GM12801 (cell line): ENCODE results near the gene TEAD2.

Experiments used
- CTCF ChIP-seq: IDR thresholded peaks from one replicate; pipeline ENCODE4 v1.5.1; 2011; ENCODE audit warnings: control low read depth; ENCODE audit not compliant: insufficient read length; ENCODE audit errors: extremely low read depth

The TEAD2 gene

GRCh38 chr19:49336482-49337266 lies 25.5 kb downstream of the TEAD2 start:
- TF ChIP-seq CTCF: no peak

DNA sequence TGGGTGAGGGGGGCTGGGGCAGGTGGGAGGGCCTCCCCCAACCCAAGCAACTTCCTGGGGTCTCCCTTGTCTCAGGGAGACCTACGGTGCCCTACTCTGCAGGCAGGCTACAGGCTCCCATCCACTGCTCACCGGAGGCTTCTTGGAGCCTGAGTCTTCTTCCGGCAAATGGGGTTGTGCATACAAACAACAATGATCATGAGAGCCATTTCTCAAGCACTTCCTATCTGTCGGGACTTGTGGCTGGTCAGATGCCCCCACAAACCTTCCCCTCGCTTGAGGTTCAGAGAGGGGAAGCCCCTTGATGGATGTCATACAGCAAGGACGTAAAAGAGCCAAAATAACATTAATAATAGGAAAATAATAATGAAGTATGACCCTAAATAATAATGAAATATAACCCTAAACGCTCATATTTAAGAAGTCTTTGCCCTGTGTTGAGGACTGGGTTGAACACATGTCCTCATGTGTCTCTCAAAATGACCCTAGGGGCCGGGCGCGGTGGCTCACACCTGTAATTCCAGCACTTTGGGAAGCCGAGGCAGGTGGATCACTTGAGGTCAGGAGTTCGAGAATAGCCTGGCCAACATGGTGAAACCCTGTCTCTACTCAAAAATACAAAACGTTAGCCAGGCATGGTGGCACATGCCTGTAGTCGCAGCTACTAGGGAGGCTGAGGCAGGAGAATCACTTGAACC lies 26.3 kb downstream of the TEAD2 start:
- no peak for TF ChIP-seq CTCF

DNA sequence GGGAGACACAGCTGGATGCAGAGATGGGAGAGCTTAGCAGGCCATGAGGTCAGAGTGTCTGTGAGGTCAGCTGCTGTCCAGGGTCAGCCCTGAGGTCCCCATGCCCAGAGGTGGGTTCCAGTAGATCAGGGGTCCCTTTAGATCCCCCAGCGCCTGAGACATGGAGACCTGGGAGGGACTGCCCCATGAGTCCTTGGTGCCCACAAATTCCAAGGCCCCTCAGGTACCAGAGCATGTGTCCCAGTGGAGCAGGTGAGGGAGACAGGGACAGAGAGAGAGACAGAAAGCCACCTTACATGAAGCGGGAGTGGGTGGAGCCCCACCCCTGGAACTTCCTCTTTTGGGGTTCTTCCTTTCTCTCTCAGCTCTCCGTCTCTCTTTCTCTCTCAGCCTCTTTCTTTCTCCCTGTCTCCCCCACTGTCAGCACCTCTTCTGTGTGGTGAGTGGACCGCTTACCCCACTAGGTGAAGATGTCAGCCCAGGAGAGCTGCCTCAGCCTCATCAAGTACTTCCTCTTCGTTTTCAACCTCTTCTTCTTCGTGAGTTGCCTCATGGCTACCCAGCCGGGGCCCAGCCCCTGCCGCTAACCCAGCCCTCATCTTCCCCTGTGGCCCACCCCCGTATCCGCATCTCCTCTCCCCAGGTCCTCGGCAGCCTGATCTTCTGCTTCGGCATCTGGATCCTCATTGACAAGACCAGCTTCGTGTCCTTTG lies 27.0 kb downstream of the TEAD2 start, which contains the start of gene CD37:
TSS of gene CD37 (plus strand) at position 336 of the 713 bp plus-strand sequence. CDS start at position 471, 135 bp downstream.
- no peak for TF ChIP-seq CTCF

DNA sequence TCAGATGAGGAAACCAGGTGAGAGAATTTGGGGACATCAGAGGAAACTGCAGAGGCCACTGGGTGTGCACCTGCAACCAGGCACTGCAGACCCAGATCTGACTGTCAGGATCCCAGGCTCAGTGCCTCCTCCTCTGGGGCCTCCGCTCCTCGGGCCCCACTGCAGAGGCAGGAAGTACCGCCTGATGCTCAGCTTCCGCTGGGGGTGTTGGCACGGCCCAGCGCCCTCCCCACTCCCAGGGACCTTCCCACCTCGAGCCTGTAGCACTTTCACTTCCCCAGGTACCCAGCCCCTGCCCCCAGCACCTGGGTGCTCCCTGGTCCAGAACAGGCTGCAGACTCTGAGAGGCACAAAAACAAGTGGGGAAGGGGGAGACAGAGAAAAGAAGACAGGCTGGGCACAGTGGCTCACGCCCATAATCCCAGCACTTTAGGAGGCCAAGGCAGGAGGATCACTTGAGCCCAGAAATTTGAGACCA lies 28.4 kb downstream of the TEAD2 start:
- TF ChIP-seq CTCF: no peak

- TF ChIP-seq CTCF: no peak
These were observed 28.8 kb downstream of the TEAD2 start for GRCh38 chr19:49333418-49333805.

GRCh38 chr19:49331616-49332055 lies 30.6 kb downstream of the TEAD2 start:
- no peak for TF ChIP-seq CTCF

DNA sequence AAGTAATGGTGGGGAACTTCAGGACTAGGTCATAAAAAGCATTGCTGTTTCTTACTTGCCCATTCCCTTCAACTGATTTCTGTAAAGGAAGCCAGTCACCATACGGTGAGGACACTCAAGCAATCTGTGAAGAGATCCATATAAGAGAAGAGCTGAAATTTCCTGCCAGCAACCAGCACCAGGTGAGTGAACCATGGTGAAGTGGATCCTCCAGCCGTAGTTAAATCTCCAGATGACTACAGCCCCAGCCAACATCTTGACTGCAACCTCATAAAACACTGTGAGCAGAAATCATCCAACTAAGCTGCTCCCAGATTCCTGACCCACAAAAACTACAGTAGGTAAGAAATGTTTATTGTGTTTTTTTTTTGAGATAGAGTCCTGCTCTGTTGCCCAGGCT lies 33.5 kb downstream of the TEAD2 start:
- no peak for TF ChIP-seq CTCF
